Astrocyte of the spinal cord (primary cell): Measurements from ENCODE around the gene GARS1.
"Not testable (repeated sequence)": the region's sequence is repeated elsewhere in the genome, so short reads cannot be mapped to it uniquely, and the experiment has no call there.

Experiments
- DNase-seq: peaks from one replicate; pipeline ENCODE4 v3.0.0; 2011; ENCODE audit warnings: low read depth, low spot score
- H3K4me3 ChIP-seq: 2 replicates; pipeline ENCODE4 v1.5.1; 2011; ENCODE audit warnings: low read depth, mild to moderate bottlenecking, low read length, moderate library complexity
- CTCF ChIP-seq: IDR thresholded peaks from 2 replicates; pipeline ENCODE4 v1.5.1; 2012; ENCODE audit warnings: low read depth, mild to moderate bottlenecking, low read length, inconsistent platforms
- in situ Hi-C: cut with HindIII; loops from 2 replicates; pipeline ENCODE4 v1.10.0; 2017; ENCODE audit warnings: low sequenced_read_pairs

Gene GARS1

DNA sequence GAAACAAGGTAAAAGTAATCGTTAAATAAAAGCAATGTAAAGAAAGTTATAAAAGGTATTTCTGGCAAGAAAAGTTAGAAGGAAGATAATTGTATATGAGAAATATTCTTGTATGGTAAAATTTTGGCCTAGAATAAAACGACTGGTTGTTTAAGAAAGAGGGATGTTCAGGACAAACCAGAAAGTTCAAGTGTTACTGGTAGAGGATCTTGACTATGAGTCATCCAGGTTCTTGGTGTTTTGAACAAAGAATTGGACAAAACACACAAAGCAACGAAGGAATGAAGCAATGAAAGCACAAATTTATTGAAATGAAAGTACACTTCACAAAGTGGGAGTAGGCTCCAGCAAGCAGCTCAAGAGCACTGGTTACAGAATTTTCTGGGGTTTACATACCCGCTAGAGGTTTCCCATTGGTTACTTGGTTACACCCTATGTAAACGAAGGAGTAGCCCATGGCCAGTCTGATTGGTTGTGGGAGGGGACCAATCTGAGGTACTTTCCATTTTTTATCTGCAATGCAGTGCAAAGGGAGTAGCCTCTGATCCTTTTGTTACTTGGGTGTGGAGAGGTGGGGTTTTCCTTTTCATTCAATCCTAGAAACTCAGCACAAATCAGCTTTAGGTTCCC lies 22.4 kb upstream of the GARS1 start:
- in situ Hi-C loops: no loop called here
- no peak for TF ChIP-seq CTCF
- H3K4me3 ChIP-seq: no peak overlapping the region
- DNase-seq: no peak

GRCh38 chr7:30575910-30576309 lies 18.8 kb upstream of the GARS1 start:
- no peak overlapping the region for H3K4me3 ChIP-seq
- DNase-seq: no peak
- in situ Hi-C loops: no loop called here
- TF ChIP-seq CTCF: no peak

DNA sequence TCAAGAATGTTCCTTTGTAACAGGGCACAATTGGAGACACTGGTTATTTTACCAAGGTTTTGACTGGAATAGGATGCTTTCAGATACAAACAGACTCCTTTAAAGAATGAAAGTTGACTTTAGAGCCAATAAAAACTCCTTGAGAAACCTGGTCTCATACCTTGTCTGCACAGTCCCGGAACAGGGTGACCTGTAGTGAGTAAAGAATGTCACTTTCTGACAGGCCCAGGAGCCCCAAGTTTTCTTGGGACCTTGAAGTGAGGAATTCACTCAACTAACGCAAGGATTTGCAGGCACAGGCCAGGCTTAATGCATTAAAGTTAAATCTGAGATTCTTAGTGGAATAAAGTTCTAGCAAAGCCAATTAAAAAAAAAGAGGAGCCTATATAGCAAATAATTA lies 11.5 kb upstream of the GARS1 start:
- DNase-seq: no peak
- in situ Hi-C loops: no loop called here
- TF ChIP-seq CTCF: no peak
- H3K4me3 ChIP-seq: no peak overlapping the region

- in situ Hi-C loops: no loop called here
- no peak overlapping the region for H3K4me3 ChIP-seq
- no peak for TF ChIP-seq CTCF
- no peak for DNase-seq
Measured at GRCh38 chr7:30584415-30584814, 10.3 kb upstream of the GARS1 start.

DNA sequence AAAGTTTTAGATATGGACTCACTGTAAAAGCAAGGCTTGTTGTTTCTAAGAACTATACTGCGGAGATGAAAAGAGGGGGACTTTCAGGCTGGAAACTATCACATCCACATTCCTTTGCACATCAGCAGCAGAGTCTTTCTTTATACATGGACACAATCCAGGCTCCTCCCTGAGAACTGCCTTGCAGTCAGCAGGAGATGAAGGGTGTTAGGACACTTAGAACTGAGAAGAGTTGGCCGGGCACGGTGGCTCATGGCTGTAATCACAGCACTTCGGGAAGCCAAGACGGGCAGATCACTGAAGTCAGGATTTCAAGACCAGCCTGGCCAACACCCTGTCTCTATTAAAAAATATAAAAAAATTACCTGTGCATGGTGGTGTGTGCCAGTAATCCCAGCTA lies 9.7 kb upstream of the GARS1 start:
- in situ Hi-C loops: no loop called here
- TF ChIP-seq CTCF: no peak

DNA sequence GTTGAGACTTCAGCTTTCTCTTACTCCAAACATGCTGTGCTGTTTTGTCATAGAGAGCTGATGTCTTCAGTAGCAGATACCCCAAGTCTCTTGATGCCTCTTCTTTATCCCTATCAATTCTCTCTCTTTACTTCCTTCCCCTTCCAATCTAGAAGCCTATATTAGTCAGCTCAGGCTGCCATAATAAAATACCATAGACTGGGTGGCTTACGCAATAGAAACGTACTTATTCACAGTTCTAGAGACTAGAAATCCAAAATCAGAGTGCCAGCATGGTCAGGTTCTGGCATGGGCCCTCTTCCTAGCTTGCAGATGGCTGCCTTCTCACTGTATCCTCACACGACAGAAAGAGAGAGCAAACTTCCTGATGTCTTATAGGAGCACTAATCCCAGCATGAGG lies 9.0 kb upstream of the GARS1 start:
- no peak for TF ChIP-seq CTCF
- in situ Hi-C loops: no loop called here
- no peak for DNase-seq
- no peak overlapping the region for H3K4me3 ChIP-seq

More for the DNA sequence above, 9.7 kb upstream of the GARS1 start:
- DNase-seq: no peak
- no peak overlapping the region for H3K4me3 ChIP-seq

GRCh38 chr7:30587547-30587946 lies 7.1 kb upstream of the GARS1 start:
- H3K4me3 ChIP-seq, in situ Hi-C loops, DNase-seq: not testable (repeated sequence)
